K562 (cell line): ENCODE measurements around the gene INPP4B.

ENCODE experiments used
- JUN ChIP-seq, 2 experiments: sonication (generic) in 1 of 2; formaldehyde crosslinking in 1 of 2; IDR thresholded peaks; 2 replicates each; pipeline versions ENCODE4 v1.6.1 to v1.8.0; 2012 to 2022; ENCODE audit warnings: borderline replicate concordance in 2 of 2, mild to moderate bottlenecking in 2 of 2, improper control_type of control experiment in 1 of 2, low read depth in 1 of 2, low read length in 1 of 2, missing genetic modification reagents in 1 of 2
- KLF13 ChIP-seq: fragments of 450-650 bp; IDR thresholded peaks from 2 replicates; pipeline ENCODE4 v1.6.1; 2016; ENCODE audit warnings: missing genetic modification characterization, low read depth, mild to moderate bottlenecking, missing compliant biosample characterization, moderate library complexity, borderline replicate concordance

GRCh38 chr4:142558851-142559250 is 287.2 kb downstream of the INPP4B start:
- TF ChIP-seq KLF13 (no peak), JUN (IDR thresholded peaks at IDR 0.05; ENCODE audit: borderline replicate concordance, low read depth, low read length) (no peak), JUN (CRISPR knock-in tag; IDR thresholded peaks at IDR 0.05; ENCODE audit: borderline replicate concordance) (no peak)
